C4-2B (cell line): ENCODE results near the gene ATL3.

Source experiments
- ZFX ChIP-seq: fragments of 450-650 bp; IDR thresholded peaks from 2 replicates; pipeline ENCODE4 v1.6.1; 2017
- TF ChIP-seq, protein P1 (sequence below): fragments of 450-650 bp; conservative IDR thresholded peaks from 2 replicates; pipeline ENCODE4 v1.5.1; 2017; ENCODE audit warnings: mild to moderate bottlenecking

DNA sequence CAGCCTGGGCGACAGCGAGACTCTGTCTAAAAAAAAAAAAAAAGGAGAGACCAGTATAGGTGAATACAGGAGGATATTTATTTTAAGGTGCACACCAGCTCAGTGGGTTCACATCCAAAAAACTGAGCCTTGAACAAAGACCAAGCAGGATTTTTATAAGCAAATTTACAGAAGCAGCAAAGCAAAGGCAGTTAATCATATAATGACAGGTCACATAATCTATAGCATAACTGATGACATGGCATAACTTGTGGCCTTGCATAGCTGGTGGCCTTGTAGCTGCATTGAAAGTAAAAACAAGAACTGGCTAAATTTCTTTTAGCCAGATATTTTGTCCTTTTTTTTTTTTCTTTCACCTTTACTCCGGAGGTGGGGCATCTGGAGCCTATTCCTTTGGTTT, 54.2 kb downstream of the ATL3 start:
- TF ChIP-seq, protein P1, sequence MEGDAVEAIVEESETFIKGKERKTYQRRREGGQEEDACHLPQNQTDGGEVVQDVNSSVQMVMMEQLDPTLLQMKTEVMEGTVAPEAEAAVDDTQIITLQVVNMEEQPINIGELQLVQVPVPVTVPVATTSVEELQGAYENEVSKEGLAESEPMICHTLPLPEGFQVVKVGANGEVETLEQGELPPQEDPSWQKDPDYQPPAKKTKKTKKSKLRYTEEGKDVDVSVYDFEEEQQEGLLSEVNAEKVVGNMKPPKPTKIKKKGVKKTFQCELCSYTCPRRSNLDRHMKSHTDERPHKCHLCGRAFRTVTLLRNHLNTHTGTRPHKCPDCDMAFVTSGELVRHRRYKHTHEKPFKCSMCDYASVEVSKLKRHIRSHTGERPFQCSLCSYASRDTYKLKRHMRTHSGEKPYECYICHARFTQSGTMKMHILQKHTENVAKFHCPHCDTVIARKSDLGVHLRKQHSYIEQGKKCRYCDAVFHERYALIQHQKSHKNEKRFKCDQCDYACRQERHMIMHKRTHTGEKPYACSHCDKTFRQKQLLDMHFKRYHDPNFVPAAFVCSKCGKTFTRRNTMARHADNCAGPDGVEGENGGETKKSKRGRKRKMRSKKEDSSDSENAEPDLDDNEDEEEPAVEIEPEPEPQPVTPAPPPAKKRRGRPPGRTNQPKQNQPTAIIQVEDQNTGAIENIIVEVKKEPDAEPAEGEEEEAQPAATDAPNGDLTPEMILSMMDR: no peak
- no peak for TF ChIP-seq ZFX
